Raji (cell line): ENCODE measurements around the gene CPNE8.

Experiments
- POLR2A ChIP-seq: IDR thresholded peaks from 2 replicates; pipeline ENCODE4 v1.6.1; 2011; ENCODE audit warnings: low read depth, low read length, control low read depth; ENCODE audit not compliant: insufficient read depth

CPNE8 gene

GRCh38 chr12:38905480-38906351 lies at the start of gene CPNE8:
TSS of gene CPNE8 (minus strand) at chr12:38905591. CDS start at chr12:38905534, 57 bp downstream.
- no peak for TF ChIP-seq POLR2A

GRCh38 chr12:38954238-38954873 lies 49.0 kb upstream of the CPNE8 start:
- TF ChIP-seq POLR2A, result no peak

GRCh38 chr12:38949363-38949762 lies 44.0 kb upstream of the CPNE8 start:
- TF ChIP-seq POLR2A, result no peak

- TF ChIP-seq POLR2A, result no peak
These were observed 29.3 kb upstream of the CPNE8 start for GRCh38 chr12:38934686-38935085.

- TF ChIP-seq POLR2A, result no peak
These were observed 28.7 kb upstream of the CPNE8 start for GRCh38 chr12:38934078-38934584.

GRCh38 chr12:38932320-38932719 lies 26.9 kb upstream of the CPNE8 start:
- no peak for TF ChIP-seq POLR2A

- TF ChIP-seq POLR2A, result no peak
These were observed 26.1 kb upstream of the CPNE8 start for GRCh38 chr12:38931461-38931860.

- no peak for TF ChIP-seq POLR2A
These were observed 25.6 kb upstream of the CPNE8 start for GRCh38 chr12:38930990-38931389.

- TF ChIP-seq POLR2A, result no peak
These were observed 21.1 kb upstream of the CPNE8 start for GRCh38 chr12:38926501-38926900.

GRCh38 chr12:38921025-38921677 lies 15.8 kb upstream of the CPNE8 start:
- no peak for TF ChIP-seq POLR2A

- no peak for TF ChIP-seq POLR2A
These were observed 13.8 kb upstream of the CPNE8 start for GRCh38 chr12:38919191-38919590.

- TF ChIP-seq POLR2A, result no peak
These were observed 10.2 kb upstream of the CPNE8 start for GRCh38 chr12:38915429-38916182.

- TF ChIP-seq POLR2A, result no peak
These were observed 6.7 kb upstream of the CPNE8 start for GRCh38 chr12:38912116-38912515.

GRCh38 chr12:38911611-38912010 lies 6.2 kb upstream of the CPNE8 start:
- no peak for TF ChIP-seq POLR2A
